Activated CD8-positive, alpha-beta memory T cell treated with anti-CD3 and anti-CD28 coated beads, Interleukin-2, amount 50 U/mL, for 24 hours (primary cell): ENCODE data around the gene CREB3.

Source experiments
- DNase-seq: peaks from one replicate; pipeline ENCODE4 v3.0.0-alpha.2; 2020; ENCODE audit errors: extremely low read depth

The CREB3 gene

DNA sequence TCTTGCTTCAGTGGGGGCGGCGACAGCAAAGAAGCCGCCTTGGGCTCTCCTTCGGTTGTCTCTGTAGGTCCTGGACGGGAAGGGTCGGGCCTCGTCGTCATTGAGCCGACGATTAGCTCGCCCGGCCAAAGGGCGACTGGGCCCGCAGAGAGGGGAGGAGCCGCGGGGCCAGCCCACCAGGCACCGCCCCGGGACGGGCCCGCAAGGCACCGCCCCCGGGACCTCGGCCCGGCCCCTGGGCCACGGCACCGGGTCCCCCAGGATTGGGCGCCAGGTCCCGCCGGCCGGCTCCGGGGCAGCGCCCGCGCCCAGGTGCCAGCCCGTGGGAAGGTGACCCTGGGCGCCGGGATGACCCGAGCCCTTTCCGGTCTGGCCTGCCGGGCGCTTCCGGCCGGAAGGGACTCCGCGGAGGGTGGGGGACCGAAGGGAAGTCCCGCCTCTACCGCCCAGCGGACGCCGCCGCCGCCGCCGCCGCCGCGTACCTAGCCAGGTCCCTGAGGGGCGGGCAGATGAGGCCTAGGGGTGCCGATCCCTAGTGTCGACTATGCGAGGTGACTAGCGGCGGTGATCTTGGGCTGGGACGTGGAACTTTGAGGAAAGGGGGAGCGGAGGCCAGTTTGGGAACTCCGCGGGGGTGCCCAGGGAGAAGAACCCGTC lies 16.5 kb downstream of the CREB3 start, which contains the start of the genes GBA2 and RGP1:
Gene GBA2, minus strand, starts transcription at position 371 of the 657 bp plus-strand sequence. CDS start 524 bp downstream, outside the sequence.
Gene RGP1, plus strand, starts transcription at position 430 of the 657 bp plus-strand sequence. CDS start 469 bp downstream, outside the sequence.
- no peak for DNase-seq

DNA sequence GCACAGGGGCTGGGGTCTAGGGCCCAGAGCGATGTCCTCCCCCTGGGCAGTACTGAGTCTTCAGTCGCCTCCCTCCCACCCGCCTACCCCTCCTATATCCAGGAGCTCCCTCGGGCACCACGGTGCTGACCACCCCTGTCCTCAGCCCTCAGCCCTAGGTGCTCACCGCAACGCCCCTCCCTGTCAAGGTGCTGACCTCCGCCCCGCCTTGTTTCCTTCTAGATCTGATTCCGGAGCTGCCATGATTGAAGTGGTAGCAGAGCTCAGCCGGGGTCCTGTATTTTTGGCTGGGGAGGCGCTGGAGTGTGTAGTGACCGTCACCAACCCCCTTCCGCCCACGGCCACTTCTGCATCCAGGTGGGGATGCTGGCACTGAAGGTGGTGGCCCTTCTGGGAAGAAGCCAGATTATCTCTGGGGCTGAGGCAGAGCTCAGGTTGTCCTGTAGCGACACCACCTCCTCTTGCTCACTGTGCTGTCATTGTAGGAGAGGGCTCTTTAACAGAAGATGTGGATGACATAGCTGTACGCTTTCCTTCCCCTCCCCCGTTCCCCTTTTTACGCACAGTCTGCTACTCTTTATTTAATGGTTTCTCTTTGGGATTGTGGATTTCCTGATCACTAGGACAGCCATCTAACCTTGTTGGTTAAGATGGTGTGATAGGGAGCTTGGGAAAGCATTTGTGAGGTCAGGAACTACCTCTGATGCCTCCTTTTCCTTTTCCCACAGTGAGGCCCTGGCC lies 17.2 kb downstream of the CREB3 start:
- no peak for DNase-seq

DNA sequence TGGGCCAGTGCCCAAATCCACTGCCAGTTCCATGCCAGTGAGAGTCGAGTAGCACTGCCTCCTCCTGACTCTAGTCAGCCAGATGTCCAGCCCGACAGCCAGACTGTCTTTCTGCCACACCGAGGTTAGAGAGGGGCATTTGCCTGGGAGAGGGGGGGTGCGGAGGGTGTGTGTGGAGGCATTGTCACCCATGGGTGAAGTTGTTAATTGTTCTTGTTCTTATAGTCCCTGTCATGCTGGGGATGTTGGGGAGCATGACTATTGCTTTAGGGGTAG lies 17.7 kb downstream of the CREB3 start:
- no peak for DNase-seq

DNA sequence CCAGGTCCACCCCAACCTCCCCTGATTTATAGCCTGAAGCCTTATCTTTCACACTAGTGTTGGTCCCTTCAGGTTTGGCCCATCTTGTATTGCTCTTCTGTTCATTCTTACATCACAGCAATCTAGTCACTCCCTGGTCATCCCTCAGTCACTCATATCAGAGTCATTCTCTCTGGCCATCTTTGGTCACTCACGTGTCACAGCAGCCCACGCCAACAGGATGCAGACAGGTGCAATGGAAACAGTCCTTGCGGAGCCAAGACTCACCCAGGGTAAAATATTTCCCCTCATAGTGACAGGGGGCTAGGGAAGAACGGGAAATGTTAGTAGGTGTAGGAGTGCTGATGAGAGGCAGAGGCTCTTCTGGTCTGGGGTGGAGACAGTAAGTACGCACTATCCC lies 21.0 kb downstream of the CREB3 start:
- no peak for DNase-seq

DNA sequence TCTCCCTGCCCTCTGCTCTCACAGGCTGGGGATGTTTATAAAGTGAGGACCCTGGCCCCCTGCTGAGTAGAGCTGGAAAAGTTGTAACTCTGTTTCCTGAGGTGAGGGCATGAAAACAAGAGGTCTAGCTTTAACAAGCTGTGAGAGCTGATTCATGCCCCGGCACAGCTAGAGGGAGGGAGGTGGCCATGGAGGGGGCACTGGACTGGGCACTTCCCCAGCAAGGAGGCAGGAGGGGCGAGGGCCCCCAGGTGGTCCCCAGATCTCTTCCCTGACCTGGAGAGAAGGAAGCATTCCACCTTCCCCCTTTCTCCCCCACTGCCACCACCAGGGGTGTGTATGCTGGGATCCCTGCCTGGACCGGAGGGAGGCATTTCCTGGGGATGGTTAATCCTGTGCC lies 21.8 kb downstream of the CREB3 start, which contains the start of gene MSMP:
Gene MSMP, minus strand, starts transcription at position 13 of the 400 bp plus-strand sequence. CDS start 147 bp downstream, outside the sequence.
- no peak for DNase-seq

DNA sequence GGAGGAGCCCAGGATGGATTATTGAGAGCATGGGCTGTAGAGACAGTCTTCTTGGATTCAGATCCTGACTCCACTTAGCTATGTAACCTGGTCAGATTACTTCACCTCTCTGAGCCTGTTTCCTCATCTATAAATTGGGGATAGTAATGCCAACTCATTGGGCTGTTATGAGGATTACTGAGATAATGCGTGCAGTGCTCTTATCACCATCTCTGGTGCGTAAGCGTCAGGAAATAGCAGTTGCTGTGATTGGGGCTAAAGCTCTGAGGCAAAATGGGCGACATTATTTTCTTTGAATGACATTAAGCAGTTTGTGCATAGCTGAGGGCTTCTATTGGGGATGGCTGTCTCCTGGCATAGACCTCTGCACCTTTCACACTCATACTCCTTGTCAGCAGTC lies 22.6 kb downstream of the CREB3 start:
- DNase-seq = no peak

DNA sequence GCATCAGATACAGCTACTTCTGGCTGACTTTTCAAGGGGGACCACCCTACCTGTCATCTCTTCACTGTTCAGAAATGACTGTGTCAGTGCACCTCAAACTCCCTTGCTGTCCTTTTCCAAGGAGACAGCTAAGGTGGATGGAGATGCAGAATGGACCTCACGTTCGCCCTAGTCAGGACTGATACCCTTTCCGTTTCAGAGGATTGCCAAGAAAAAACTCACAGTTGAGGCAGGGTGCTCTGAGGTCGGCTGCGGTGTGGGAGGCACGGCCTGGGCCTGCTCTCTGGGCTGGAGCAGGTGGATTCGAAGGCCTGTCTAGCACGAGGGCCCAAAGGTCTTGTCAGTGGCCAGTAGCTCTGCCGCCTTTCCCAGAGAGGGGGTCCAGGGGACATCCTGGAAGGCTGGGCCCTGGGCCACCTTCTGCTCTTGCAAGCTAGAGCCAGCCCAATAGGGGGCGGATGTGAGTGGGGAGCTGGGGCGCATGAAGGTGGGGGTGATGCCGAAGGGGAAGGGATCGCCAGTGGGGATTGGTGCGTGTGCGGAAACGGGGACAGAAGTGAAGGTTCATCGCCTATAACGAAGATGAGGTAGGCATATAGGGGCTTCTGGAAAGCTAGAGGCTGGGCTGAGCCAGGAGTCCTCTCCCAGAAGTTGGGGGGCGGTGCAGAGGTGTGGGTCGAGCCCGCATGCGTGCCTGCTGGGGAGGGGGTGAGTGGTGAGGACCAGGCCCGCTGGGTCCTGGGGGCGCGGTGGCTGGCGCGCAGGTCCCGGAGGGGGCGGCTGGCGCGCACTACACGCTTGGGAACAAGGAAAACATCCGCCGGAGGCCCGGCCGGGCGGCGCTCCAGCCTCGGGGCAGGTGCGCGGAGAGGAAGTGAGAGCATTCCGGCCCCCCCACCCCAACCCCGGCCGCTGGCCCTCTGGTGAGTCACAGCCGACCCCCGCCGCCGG lies 24.1 kb downstream of the CREB3 start:
- no peak for DNase-seq

DNA sequence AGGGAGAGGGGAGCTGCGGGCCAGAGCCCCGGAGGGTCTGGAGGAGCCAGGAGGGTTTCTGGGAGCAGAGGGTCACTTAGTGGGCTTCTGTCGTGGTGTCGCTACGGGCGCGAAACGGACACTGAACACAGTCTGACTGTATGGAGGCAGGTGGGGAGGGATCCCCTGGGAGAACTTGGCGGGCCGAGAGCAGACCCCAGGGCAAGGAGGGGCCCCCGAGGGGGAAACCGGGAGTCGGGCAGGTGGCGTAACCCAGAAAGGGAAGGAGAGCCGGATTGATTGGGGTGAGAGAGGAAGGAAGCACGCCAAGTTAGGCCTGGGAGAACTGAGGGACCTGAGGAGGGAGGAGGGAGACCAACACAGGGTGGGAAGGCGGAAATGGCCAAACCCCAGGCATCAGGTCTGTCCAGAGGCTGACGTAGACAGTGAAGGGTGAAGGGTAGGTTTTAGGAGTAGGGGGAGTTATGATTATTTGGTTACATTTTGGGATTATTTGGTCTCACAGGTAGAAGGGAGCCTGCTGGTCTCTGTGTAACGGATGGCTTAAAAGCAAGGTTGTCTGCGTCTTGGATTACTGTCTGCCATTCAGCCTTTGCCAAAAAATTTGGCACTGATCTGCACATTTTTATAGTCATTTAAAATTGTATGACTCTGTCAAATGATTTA lies 24.9 kb downstream of the CREB3 start:
- no peak for DNase-seq

DNA sequence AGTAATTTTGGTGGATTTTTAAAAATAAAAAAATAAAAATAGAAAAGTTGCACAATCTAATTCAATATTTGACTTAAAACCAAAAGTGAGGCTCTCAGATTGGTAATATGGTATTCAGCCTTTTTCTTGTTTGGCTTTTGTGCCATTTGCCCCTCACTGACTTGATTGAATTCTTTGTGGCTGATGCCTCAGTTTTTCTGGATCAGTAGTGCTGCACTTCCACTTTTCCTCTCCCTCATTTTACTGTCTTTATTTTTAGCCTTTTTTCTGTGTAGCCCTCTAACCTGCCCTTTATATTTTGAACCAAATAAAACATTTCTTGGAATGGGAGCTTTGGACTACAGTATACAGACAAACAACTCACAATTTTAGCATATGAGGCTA lies 25.4 kb downstream of the CREB3 start:
- DNase-seq = no peak

DNA sequence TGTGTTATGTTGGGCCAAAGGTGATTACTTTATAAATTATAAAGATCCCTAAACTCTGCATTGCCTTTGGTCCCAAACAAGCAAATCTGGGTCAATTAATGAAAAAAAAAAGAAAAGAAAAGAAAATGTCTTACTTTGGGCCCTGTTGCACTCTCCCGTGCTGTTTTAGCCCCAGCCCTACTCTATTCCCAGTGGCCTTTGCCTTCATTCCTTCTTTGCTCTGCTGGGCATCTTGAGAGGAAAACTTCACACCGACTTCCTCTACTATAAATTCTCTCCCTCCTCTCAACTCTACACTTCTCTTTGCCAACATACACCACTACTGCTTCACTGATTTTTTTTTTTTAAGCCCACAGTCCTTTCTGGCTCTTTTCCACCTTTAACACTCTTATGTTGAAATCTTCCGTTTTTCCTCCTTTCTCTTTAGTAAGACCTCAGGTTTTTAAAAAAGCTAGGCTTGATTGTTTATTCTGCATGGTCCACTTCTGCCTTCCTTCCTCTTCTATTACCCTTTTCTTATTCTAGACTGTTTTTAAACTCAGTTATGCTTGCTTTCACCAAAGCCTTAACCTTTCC lies 26.1 kb downstream of the CREB3 start:
- no peak for DNase-seq

DNA sequence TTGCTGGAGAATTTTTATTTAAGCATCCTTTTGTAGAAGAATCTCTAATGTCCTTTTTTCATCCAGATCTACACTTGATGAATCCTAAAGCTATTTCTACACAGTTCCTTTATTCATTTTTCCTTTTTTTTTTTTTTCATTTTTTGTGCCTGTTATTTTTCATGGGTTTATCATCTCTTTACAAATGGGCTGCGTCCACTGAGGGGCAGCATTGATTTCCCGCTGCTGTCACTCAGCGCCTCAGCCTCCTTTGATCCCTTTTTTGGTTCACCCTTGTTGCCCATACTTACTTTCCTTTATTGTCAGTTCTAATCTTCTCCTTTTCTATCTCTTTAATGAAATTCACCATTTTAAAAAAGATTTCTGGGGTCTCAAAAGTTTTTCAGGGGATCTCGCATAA lies 27.3 kb downstream of the CREB3 start:
- no peak for DNase-seq

DNA sequence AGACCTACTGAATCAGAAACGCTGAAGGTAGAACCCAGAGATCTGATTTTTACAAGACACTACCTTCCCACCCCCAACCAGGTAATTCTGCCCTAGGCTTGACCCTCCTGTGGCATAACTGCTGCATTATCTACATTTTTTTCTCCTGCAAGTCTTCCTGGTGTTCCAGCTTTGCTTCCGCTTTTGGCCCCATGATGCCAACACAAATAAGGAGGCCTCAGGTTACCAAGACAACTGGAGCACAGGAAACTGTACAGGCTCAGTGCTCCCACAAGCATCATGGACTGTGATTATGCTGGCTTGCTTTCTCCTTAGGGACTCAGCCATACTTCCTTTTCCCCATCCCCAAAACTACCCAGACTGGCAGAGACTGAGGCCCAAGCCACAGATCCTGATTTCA lies 28.2 kb downstream of the CREB3 start:
- DNase-seq = no peak

DNA sequence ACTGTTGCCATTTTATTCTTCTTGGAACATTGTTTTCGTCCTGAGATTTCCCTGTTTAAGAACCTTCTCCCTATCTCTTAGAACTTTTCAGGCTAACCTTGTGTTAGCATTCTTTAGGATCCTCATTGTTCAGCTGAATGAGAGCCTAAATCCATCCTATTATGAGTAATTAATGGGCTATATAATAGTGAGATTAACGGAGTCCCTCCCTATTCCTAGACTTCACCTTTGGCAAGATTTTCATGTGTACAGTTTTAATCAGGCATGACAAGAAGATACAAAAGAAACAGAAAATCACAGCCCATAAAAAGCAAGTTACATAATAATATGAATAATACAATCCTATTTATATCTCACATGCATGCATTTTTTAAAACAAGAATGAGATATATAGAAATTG lies 30.7 kb downstream of the CREB3 start:
- no peak for DNase-seq

DNA sequence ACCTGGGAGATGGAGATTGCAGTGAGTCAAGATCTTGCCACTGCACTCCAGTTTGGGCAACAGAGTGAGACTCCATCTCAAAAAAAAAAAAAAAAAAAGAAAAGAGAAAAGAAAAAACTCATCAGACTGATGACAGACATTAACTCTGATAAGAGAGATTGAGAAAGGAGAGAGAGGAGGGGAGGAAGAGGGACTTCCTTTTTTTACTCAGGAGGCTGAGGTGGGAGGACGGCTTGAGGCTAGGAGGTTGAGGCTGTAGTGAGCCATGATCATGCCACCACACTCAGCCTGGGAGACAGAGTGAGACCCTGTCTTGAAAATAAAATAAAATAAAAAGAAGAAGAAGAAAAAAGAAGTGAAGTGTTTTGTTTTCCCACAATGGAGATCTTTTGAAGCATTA lies 31.3 kb downstream of the CREB3 start:
- DNase-seq = no peak

DNA sequence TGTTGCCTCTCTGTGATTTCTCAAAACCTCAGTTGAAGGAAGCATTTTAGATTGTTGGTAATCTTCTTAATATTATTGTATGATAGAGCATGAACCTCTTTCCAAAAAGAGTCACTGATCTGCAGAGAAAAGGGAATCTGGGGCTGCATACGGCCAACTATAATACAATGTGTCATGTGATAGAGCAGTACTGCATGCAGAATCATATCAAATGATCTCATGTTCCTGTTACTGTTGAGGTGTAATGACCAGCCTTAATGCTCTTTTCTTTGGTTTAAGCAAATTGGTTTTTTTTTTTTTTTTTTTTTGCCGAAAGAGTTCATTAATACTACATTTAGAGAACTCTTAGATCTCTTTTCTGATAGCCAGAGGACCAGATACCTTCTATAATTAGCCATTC lies 34.5 kb downstream of the CREB3 start:
- no peak for DNase-seq

DNA sequence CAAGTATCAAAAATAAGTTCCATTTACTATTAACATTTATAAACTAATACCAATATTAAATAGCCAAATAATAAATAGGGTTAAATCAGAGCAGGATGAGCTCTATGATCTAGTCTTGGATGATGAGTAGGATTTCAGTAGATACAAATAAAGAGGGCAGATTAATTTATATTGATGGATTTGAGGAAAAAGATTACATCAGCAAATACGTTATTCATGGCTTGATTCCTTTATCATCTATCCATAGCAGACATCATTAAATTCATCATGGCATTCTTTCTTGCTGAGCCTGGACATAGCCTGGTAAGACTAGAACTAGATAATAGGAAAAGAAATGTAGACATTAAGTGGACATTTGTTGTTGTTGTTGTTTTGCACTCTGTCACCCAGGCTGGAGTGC lies 35.0 kb downstream of the CREB3 start:
- DNase-seq = no peak

DNA sequence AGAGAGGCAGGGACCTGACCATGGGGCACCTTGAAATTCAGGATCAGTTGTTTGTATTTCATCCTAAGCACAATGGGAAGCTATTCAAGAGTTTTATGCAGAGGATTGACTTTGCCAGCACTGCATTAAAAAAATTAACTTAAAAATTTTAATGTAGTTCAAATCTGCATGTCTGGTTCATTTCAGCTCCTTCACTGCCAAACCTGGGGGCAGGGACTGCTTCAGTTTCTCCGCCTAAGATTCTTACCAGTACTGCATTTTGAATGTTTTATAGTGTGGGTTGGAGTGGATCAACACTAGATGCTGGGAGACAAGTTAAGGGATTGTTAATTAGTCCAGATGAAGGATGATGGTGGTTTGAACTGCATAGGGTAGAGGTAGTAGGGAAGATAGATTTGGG lies 37.3 kb downstream of the CREB3 start:
- no peak for DNase-seq

DNA sequence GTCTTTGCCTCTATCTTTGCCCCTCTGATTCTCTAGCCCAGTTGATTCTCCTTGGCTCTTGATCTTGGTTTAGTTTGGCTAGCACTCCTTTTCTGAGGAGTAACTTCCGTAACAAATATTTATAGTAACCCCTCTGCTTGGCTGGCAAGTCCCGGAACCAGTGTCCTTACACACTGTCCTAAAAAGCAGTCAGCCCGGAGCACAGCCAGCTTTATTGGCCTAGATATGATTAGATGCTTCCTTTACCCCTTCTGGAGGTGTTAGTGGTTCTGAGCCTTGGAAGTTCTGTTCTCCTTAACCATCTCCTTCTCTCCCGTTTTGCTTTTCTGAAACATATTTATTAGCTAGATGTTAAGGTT lies 38.6 kb downstream of the CREB3 start:
- no peak for DNase-seq

DNA sequence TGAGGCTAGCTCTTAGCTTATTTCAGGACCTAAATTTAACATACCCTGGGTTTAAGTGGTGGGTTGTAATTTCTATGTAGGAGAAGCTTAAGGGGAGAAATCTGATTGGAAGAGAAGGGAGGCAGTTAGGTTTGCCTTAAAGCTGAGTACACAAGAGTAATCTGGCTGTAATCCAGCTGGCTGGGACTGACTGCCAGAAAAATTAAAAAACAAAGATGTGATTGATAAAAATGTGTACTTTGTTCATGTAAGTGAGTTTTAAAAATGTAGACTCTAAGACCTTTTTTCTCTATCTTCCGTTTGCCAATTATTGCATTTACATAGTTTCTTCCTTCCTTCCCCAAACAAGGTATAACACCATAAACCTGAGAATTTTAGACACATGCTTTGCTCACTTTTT lies 39.1 kb downstream of the CREB3 start:
- no peak for DNase-seq

DNA sequence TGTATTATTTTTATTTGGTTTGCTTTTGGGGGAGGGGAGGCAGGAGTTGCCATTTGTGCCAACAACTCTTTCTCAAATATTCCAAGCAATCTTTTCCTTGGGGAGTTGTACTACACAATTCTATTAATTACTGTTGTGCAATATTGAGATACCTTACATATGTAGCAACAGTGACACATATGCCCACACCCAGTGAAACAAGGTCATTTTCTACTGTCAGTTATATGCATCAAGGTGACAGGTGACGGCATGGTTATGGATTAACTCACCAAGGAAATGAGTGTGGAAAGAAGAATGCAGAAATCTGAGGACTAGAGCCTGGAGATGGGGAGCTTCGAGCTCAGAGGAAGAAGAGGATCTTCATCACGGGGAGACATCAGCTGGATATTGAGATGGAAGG lies 39.5 kb downstream of the CREB3 start:
- DNase-seq = no peak

DNA sequence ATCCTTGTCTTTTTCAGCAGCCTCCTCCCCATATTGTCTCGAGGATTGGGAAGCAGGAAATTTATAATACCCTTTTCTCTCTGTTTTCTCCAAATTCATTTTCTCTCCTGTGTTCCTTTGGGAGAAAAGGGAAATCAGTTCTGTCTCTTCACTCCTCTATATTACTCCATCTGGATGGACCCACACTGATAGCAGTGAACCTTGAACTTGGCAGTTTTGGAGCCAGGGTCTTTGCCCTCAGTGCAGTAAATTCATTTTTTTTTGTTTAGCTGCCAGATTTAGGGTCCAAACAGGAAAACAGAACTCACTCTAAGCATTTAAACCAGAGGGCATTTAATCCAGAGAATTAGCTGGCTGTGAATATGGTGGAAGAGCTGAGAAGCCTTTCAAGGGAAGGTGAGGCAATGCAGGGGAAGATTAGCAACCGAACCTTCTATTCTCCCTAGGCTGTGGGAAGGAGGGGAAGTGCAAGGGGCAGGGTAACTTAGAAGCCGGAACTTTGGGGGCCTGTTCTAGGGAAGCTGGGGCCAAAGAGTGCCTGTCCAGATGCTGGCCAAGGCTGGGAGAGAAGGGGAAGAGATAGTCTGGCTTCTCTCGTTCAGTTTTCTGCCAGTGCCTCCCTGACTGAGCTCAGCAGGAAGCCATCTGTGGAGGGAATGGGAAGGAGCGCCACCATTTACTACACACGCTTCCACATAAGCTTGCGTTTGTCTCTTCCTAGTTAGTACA lies 42.6 kb downstream of the CREB3 start:
- DNase-seq = no peak
